ENCODE measurements around the gene SUN1. TPM values are rescaled to one million over a fixed set of nuclear protein-coding genes. Genes with fewer than 3 reads are reported as not detected.

Gene SUN1
- polyA plus RNA-seq, 1 of the 3 experiments (the other 2 are of a cell fraction) = 369 TPM

DNA sequence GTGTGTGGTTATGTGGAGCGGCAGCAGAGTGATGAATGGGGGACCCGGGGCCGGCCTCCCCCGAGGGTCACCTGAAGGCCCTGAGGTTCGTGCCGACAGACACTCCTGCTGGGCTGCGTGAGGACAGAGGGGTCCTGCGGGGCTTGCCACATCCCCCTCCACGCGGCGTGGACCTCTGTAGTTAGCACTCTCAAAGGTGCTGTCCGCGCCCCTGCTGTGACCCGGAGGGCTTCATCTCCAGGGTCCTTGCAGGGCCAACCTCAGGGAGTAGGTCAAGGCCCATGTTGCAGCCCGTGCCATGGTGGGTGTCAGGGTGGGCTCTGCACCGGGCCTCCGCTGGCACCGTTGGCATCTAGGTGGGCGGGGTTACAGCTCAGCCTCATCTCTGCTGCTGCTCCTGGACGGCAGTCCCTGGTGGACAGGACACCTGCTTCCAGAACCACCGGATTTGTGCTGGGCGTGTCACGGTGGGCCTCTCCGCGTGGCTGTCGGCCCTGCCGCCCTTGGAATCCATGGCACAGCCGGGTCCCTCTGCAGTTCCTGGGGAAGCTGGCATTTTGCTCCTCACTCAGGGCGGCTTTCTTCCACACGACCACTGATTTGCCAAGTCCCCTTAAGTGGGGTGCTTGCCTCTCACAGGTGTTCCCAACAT, 24.3 kb downstream of the SUN1 start:
- ChIA-PET POLR2A (no interaction called here), CTCF (interaction anchor here (0.7 to 14.6 kb wide), 3 partner anchors 15 to 523 kb away, joined by 3 to 123 read pairs (median 4); no protein-coding TSS in a partner anchor)
- no peak for TF ChIP-seq MXI1 (IDR thresholded peaks at IDR 0.05; ENCODE audit: low read depth, low read length)
- no peak for TF ChIP-seq EZH2phosphoT487 (IDR thresholded peaks at IDR 0.05; ENCODE audit: borderline replicate concordance, low read depth)
- no peak for TF ChIP-seq NFIC (IDR thresholded peaks at IDR 0.05; ENCODE audit: borderline replicate concordance)
- TF ChIP-seq, protein P1, sequence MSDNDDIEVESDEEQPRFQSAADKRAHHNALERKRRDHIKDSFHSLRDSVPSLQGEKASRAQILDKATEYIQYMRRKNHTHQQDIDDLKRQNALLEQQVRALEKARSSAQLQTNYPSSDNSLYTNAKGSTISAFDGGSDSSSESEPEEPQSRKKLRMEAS (IDR thresholded peaks at IDR 0.05; ENCODE audit: low read depth) = no peak
- TF ChIP-seq, protein P2, sequence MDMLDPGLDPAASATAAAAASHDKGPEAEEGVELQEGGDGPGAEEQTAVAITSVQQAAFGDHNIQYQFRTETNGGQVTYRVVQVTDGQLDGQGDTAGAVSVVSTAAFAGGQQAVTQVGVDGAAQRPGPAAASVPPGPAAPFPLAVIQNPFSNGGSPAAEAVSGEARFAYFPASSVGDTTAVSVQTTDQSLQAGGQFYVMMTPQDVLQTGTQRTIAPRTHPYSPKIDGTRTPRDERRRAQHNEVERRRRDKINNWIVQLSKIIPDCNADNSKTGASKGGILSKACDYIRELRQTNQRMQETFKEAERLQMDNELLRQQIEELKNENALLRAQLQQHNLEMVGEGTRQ (IDR thresholded peaks at IDR 0.05; ENCODE audit: borderline replicate concordance, low read depth, low read length) = no peak
- TF ChIP-seq MEF2A (IDR thresholded peaks at IDR 0.05; ENCODE audit: borderline replicate concordance, low read depth) = no peak
- no peak for TF ChIP-seq GABPA (IDR thresholded peaks at IDR 0.05; ENCODE audit: low read depth)
- Histone ChIP-seq H3K4me3 (ENCODE audit: low read depth in 2 of 2, low read length in 1 of 2) (no peak overlapping the region), H3K9me2 (no peaks in the 10 kb centered on the region), H3K4me2 (no peak overlapping the region), H4K20me1 (ENCODE audit: insufficient read depth) (no peaks in the 10 kb centered on the region), H3K9ac (no peak overlapping the region), H3K27ac (ENCODE audit: low read depth in 2 of 2, low read length in 1 of 2) (no peak overlapping the region), H3F3A (replicated peaks; ENCODE audit: insufficient read depth) (no peaks in the 10 kb centered on the region), H3K27me3 (ENCODE audit: insufficient read depth) (no peaks in the 10 kb centered on the region), H3K36me3 (replicated peaks in 1 of 2; ENCODE audit: control insufficient read depth in 1 of 2, insufficient read depth in 2 of 2, low read length in 1 of 2) (peaks cover 71 to 95% of the 10 kb centered on the region in 2 experiments), H3K9me3 (no peaks in the 10 kb centered on the region), H3K79me2 (ENCODE audit: insufficient read depth) (peaks cover 13% of the 10 kb centered on the region; the same call in 1 of the 2 replicates), H2AFZ (ENCODE audit: low read depth) (no peak overlapping the region), H3K4me1 (ENCODE audit: control insufficient read depth in 1 of 2, insufficient read depth in 2 of 2, low read depth in 1 of 2, low read length in 1 of 2) (peaks cover 0 to 10% of the 10 kb centered on the region in 2 experiments; a peak in 1 of 4 replicates)
- WGBS (ENCODE audit: low lambda C conversion rate) = 83% methylated on average over 10 of the region's 30 CpGs
- DNase-seq = no peak

DNA sequence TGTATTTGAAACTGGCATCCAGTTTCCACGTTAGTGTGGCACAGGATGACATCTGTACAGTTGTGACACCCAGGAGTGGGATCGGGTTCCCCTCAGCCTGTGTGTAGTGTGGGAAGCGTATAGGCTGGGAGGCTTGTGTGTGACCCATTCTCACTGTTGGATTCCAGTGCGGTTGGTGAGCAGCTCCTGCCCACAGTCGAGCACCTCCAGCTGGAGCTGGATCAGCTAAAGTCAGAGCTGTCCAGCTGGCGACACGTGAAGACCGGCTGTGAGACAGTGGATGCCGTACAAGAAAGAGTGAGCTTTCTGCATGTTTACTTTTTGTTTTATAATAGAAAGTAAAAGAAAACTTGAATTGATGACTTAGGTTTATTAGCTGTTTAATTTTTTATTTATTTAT, 25.4 kb downstream of the SUN1 start:
- no peaks in the 10 kb centered on the region for H3K9me2 ChIP-seq
- no peaks in the 10 kb centered on the region for H4K20me1 ChIP-seq (ENCODE audit: insufficient read depth)
- CTCF ChIA-PET = interaction anchor here (0.8 to 14.6 kb wide), 3 partner anchors 12 to 21 kb away, joined by 3 to 123 read pairs (median 4); no protein-coding TSS in a partner anchor
- no peak overlapping the region for H2AFZ ChIP-seq (ENCODE audit: low read depth)
- no peak overlapping the region for H3K9ac ChIP-seq
- H3K4me1 ChIP-seq (ENCODE audit: control insufficient read depth in 1 of 2, insufficient read depth in 2 of 2, low read depth in 1 of 2, low read length in 1 of 2) = peaks cover 0 to 18% of the 10 kb centered on the region in 2 experiments; a peak in 1 of 4 replicates
- 95% methylated on average over 9 of the region's 9 CpGs for WGBS (ENCODE audit: low lambda C conversion rate)
- no peak overlapping the region for H3K4me2 ChIP-seq
- TF ChIP-seq TEAD4 (IDR thresholded peaks at IDR 0.05; ENCODE audit: borderline replicate concordance, insufficient read depth) (no peak), POLR2AphosphoS5 (IDR thresholded peaks at IDR 0.05; ENCODE audit: low read depth, low read length) (no peak), ELF1 (IDR thresholded peaks at IDR 0.05) (no peak), EZH2phosphoT487 (IDR thresholded peaks at IDR 0.05; ENCODE audit: borderline replicate concordance, low read depth) (no peak), MXI1 (IDR thresholded peaks at IDR 0.05; ENCODE audit: low read depth, low read length) (no peak), GABPA (IDR thresholded peaks at IDR 0.05; ENCODE audit: low read depth) (no peak), YY1 (IDR thresholded peaks at IDR 0.05; ENCODE audit: low read depth) (no peak), GATA2 (CRISPR knock-in tag; IDR thresholded peaks at IDR 0.05) (no peak), NRF1 (IDR thresholded peaks at IDR 0.05; ENCODE audit: low read depth, low read length) (no peak), ZBTB33 (IDR thresholded peaks at IDR 0.05; ENCODE audit: borderline replicate concordance, low read depth) (no peak), JUND (IDR thresholded peaks at IDR 0.05) (no peak), TCF12 (IDR thresholded peaks at IDR 0.05) (no peak), SMC3 (IDR thresholded peaks at IDR 0.05; ENCODE audit: low read depth, low read length) (no peak)
- peaks cover 70 to 93% of the 10 kb centered on the region in 2 experiments for H3K36me3 ChIP-seq (replicated peaks in 1 of 2; ENCODE audit: control insufficient read depth in 1 of 2, insufficient read depth in 2 of 2, low read length in 1 of 2)
- no peaks in the 10 kb centered on the region for H3K9me3 ChIP-seq
- DNase-seq = no peak
- no peak overlapping the region for H3K4me3 ChIP-seq (ENCODE audit: low read depth in 2 of 2, low read length in 1 of 2)
- no peaks in the 10 kb centered on the region for H3F3A ChIP-seq (replicated peaks; ENCODE audit: insufficient read depth)
- H3K27me3 ChIP-seq (ENCODE audit: insufficient read depth) = no peaks in the 10 kb centered on the region
- POLR2A ChIA-PET = interaction anchor here (0.7 kb wide), 2 partner anchors 10 to 31 kb away, joined by 3 to 6 read pairs; no protein-coding TSS in a partner anchor
- peaks cover 11% of the 10 kb centered on the region; the same call in 1 of the 2 replicates for H3K79me2 ChIP-seq (ENCODE audit: insufficient read depth)
- no peak overlapping the region for H3K27ac ChIP-seq (ENCODE audit: low read depth in 2 of 2, low read length in 1 of 2)
